Stimulated activated CD4-positive, alpha-beta T cell treated with anti-CD3 and anti-CD28 coated beads, Interleukin-4, amount 100 ng/mL, for 24 hours (primary cell): ENCODE results near the gene LBX1.

ENCODE experiments used
- DNase-seq: peaks from one replicate; pipeline ENCODE4 v3.0.0-alpha.2; 2020

The LBX1 gene

DNA sequence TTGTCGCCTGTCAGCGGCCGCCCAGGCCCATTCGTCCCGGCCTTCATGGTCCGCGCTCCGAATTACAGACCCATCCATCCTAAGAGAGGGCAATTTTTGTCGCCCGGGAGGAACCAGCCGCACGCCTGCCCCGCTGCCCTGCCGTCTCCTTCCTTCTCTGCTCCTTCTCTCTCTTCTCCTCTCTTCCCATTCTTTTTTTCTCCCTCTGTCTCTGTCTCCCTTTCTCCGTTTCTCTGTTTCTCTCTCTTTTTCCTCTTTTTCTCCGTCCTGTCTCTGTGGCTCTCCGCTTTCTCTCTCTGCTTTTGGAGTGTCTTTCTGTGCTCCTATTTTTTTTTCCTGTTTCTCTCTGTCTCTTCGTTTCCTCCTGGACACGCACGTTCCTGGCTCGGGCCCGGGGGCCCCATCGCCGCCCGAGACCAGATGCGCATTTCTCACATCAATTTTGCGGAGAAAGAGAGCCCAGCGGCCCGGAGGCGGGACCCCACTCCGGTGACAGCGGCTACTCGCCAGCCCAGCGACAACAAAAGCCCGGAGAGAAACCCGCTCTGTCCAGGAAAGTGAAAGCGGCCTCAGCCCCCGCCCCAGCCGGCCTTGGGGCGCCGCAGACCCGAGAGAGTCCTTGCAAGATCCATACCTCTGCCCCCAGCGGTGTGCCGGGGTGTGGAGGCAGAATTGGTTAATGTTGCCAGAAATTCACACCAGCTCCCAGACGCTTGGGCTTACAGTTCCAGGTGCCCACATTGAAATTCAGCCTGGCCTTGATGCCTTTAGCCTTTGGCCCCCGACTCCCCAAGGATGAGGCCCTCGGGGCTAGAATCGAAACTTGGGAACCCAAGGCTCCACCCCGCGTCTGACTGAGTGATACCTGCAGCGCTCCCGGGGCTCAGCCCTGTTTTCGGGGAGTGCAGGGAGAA, 4.1 kb downstream of the LBX1 start:
- no peak for DNase-seq

DNA sequence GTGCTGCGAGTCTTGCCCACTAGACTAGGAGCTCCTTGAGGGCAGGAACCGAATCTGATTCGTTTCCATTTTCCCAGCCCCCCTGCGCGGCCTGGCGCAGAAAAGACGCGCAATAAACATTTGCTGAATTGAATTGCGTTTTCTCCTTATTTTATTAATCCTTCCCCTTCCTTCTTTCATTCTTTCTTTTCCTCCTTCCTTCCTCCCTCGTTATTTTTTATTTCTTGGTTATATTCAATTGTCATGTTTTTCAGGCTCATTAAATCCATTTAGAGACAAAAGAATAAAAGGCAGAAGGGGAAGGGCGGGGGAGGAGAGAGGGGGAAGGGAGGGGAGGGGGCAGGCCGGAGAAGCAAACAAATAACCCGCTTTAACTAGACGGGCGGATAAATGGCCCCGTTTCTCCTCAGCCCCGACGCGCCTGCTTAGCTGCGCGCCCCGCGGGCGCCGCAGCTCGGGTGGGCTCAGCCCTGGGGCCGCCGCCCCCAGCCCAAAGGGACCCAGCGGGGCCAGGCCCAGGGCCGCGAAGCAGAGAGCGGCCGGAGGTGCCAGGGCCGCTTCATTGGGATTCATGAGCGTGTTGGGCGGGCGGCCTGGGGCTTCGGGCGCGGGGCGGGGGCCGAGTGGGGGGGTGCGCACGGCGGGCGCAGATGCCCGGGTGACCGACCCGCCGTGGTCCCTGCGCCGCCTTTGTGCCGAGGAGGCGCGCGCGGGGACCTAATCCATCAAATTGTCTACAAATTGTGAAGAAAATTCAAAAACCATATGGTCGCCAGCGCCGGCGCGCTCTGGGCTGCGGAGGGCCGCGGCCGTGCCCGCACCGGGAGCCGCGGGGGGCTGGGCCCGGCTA, 5.0 kb downstream of the LBX1 start:
- DNase-seq, result no peak

DNA sequence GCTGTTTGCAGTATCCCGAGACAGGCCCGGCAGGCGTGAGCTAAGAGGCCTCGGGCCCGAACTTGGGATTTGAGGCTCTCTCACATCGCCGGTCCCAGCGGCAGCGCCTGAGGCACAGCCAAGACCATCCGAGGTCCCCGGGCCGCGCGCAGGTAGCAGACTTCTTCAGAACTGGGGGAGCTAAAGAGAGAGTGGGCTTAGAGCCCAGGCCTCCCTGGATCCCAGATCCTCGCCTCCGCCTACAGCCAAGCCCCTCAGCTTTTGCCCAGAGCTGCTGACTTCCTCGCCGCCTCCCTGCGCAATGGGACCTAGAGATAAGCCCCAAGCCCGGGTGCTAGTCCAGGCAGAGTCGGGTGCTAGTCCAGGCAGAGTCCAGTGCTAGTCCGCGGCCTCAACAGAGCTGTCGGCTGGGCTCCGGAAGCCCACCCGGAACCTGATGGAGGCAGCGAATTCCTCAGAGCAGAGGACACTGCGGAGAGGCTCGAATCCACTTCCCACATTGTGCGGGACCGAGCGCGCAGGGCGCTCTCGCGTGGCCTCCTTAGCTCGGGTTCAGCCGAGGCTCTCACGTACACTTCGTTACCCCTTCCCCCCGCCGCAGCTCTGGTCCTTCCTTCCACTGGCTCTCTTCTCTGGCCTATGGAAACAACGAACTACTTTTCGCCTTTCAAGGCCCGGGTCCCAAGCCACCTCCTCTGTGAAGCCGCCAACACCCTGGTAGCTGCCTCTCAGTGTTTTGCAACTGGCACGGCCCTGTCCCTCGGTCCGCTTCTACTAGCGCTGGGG, 5.8 kb downstream of the LBX1 start:
- DNase-seq, result no peak

GRCh38 chr10:101222683-101223273, 6.5 kb downstream of the LBX1 start:
- no peak for DNase-seq

- DNase-seq, result no peak
Measured at GRCh38 chr10:101221963-101222531, 7.2 kb downstream of the LBX1 start.

DNA sequence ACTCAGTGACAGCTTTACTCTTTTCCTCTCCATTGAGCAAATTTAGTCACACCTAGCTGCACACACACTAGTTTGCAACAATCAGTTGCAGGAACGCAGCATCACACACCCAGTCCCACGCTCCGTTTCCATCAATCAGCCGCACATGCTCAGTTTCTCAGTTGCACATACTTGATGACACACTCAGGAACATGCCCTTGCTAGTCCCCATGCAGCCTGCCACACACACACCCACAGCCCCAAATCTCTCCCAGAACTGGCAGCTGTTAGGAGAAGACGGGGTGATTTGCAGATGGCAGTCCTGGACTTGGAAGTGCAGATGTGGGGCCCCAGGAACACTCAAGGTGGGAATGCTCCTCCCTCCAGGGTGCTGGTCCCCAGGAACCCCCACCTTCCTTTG, 7.7 kb downstream of the LBX1 start:
- no peak for DNase-seq

GRCh38 chr10:101219946-101220451, 9.3 kb downstream of the LBX1 start:
- no peak for DNase-seq

GRCh38 chr10:101219139-101219945, 9.9 kb downstream of the LBX1 start:
- DNase-seq, result no peak

- DNase-seq, result no peak
Measured at GRCh38 chr10:101218351-101219138, 10.7 kb downstream of the LBX1 start.

DNA sequence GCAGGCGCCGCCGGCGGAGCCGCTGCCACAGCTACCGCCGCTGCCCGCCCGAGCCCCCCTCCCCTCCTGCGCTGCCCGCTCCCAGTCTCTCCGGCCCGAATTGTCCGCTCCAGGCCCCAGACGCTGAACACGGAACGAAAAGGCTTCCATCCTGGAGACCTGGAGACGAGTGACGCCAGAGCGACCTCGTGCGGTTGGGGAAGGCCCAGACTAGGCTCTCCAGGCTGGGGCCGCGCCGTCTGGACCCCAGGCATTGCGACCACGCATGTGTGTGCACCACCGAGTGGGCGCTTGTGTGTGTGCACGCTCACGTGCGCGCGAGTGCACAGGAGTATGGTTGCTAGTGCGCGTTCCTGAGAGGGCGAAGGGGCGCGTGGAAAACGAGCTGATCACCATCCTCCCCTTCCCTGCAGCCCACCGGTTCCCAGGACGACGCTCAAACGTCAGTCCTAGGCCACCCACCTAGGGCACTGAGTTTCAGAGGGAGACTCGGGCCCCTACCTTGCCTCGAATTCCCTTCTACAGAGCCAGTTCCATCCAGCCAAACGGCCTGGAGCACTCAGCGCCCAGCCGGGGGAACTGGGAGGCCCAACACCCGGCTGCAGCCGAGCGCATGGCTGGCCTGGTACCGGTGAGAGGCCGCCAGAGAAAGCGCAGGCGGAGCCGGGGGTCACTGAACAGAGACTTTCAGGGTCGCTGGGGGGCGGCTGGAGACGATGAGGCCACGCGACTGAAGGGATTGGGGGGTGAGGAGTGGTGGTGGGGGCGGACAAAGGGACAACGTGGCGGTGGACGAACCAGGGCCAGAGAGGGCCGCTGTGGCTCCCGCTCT, 11.6 kb downstream of the LBX1 start:
- DNase-seq, result no peak

DNA sequence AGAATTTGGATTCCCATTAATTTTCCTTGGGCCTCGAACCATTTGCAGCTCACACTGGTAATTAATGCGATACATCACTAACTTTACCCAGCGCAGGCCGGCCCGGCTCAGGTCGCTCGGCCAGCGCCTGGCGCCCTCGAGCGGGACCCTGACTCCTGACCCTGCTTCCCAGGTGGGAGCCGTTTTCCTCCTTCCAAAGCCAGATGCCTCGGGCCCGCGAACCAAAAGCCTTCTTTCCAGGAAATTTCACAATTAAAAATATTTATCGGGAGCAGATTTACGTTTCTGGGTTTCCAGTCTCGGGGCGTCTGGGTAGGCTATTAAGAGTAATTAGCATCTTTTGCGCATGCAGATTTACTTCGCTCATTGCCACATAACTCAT, 12.2 kb downstream of the LBX1 start:
- no peak for DNase-seq

- DNase-seq, result no peak
Measured at GRCh38 chr10:101216207-101217043, 12.8 kb downstream of the LBX1 start.

- DNase-seq, result no peak
Measured at GRCh38 chr10:101215397-101216206, 13.7 kb downstream of the LBX1 start.

DNA sequence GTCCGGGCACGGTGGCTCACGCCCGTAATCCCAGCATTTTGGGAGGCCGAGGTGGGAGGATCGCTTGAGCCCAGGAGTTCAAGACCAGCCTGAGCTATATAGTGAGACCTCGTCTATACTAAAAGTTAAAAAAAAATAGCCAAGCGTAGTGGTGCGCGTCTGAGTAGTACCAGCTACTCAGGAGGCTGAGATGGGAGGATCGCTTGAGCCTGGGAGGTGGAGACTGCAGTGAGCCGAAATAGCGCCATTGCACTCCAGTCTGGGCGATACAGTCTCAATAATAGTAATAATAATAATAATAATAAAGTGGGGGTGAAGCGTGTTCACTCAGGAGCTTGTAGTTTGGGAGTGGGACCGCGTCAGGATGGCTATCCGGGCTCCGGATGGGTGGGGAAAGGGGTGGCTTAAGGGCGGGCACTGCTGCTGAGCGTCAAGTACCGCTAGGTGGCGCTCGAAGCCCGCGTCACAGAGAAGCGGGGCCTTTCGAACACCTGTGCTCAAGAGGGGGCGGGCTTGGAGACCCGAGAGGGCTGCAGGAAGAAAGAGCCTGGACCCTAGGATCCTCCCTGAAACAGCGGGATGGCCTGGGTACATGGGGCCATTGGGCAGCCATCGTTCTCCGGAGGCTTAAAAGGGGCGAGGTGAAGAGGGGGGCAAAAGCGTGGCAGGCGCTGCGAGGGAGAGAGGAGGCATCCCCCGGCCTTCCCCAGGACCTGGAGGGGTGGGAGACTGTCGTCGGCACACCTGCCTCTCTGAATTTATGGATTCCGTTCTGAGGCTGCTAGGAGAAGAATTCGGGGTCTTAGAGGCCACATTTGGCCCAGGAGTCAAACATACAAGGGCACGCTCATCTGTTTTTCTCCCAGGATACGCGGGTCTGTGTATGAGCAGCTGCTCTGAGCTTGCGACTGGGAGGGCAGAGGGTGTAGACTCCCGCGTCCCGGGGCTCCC, 14.5 kb downstream of the LBX1 start:
- DNase-seq, result peak; percentile 78

GRCh38 chr10:101208543-101208942, 20.7 kb downstream of the LBX1 start:
- no peak for DNase-seq

DNA sequence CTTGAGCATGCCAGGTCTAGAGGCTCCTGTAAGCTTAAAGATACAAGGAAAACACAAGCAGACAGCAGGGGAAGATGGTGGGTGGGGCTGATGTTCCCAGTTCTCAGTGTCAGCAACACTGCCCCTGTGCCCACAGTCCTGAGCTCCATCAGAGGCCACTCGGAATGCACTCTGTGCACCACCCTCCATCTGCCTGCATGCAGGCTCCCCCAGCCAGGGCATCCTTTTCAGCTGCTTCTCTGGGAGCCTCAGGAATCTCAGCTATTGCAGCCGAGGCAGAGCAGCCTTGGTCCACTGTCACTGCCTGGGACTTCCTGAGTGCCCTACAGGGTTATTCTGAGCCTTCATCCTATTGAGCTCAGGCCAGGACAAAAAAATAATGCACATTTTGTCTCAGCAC, 22.2 kb downstream of the LBX1 start:
- DNase-seq, result no peak
